NT2/D1 (cell line): ENCODE measurements around the gene C15orf61.

Experiments used
- SUZ12 ChIP-seq: IDR thresholded peaks from 2 replicates; pipeline ENCODE4 v1.6.1; 2011; ENCODE audit not compliant: insufficient read length, insufficient read depth; ENCODE audit errors: extremely low read depth
- YY1 ChIP-seq: IDR thresholded peaks from 2 replicates; pipeline ENCODE4 v1.6.1; 2011; ENCODE audit not compliant: insufficient read length, insufficient read depth
- ZNF274 ChIP-seq: IDR thresholded peaks from 2 replicates; pipeline ENCODE4 v1.6.1; 2011; ENCODE audit warnings: mild to moderate bottlenecking, low read depth, low read length

- TF ChIP-seq ZNF274, result no peak
- TF ChIP-seq SUZ12, result no peak
- TF ChIP-seq YY1, result no peak
Observed at GRCh38 chr15:67512140-67512539, 8.8 kb upstream of the C15orf61 start.
